ENCODE results near the gene STPG4. TPM values are rescaled to one million over a fixed set of nuclear protein-coding genes. Genes with fewer than 3 reads are reported as not detected.

Gene STPG4
- total RNA-seq, 4 donors from 2014 or later, result not detected

DNA sequence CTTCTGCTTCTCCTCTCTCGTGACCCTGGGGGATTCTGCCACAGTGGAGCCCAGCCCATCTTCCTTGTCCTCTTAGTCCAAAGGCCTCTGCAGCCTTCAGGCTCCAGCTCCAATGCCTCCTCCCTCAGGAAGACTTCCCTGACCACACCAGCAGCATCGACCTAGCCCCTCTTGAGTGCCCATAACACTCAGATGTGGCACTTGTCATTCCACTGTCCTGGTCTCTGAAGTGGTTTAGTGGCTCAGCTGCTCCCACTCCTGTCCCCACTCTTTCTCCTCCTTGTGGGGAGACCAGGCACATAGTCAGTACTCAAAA is 97.5 kb downstream of the STPG4 start:
- WGBS, result 55% methylated on average over 2 of the region's 2 CpGs
- peaks cover 58 to 82% (median 72%) of the 10 kb centered on the region in 4 donors for H3K4me1 ChIP-seq
- intact Hi-C loops (cut with DNase I), result no loop called here
- H3K4me3 ChIP-seq, result no peak overlapping the region
- DNase-seq (ENCODE audit: extremely low spot score), result no peak
- no peak for TF ChIP-seq EP300 (IDR thresholded peaks at IDR 0.05)
- TF ChIP-seq, protein P1, sequence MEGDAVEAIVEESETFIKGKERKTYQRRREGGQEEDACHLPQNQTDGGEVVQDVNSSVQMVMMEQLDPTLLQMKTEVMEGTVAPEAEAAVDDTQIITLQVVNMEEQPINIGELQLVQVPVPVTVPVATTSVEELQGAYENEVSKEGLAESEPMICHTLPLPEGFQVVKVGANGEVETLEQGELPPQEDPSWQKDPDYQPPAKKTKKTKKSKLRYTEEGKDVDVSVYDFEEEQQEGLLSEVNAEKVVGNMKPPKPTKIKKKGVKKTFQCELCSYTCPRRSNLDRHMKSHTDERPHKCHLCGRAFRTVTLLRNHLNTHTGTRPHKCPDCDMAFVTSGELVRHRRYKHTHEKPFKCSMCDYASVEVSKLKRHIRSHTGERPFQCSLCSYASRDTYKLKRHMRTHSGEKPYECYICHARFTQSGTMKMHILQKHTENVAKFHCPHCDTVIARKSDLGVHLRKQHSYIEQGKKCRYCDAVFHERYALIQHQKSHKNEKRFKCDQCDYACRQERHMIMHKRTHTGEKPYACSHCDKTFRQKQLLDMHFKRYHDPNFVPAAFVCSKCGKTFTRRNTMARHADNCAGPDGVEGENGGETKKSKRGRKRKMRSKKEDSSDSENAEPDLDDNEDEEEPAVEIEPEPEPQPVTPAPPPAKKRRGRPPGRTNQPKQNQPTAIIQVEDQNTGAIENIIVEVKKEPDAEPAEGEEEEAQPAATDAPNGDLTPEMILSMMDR (IDR thresholded peaks at IDR 0.05), result no peak
- no peaks in the 10 kb centered on the region for H3K9me3 ChIP-seq
- H3K27me3 ChIP-seq, result no peaks in the 10 kb centered on the region
- peaks cover 0 to 35% (median 19%) of the 10 kb centered on the region in 4 donors for H3K36me3 ChIP-seq
- peak overlapping the region; percentile 79 to 87 (median 84) for H3K27ac ChIP-seq (replicated peaks in 1 of 4)

DNA sequence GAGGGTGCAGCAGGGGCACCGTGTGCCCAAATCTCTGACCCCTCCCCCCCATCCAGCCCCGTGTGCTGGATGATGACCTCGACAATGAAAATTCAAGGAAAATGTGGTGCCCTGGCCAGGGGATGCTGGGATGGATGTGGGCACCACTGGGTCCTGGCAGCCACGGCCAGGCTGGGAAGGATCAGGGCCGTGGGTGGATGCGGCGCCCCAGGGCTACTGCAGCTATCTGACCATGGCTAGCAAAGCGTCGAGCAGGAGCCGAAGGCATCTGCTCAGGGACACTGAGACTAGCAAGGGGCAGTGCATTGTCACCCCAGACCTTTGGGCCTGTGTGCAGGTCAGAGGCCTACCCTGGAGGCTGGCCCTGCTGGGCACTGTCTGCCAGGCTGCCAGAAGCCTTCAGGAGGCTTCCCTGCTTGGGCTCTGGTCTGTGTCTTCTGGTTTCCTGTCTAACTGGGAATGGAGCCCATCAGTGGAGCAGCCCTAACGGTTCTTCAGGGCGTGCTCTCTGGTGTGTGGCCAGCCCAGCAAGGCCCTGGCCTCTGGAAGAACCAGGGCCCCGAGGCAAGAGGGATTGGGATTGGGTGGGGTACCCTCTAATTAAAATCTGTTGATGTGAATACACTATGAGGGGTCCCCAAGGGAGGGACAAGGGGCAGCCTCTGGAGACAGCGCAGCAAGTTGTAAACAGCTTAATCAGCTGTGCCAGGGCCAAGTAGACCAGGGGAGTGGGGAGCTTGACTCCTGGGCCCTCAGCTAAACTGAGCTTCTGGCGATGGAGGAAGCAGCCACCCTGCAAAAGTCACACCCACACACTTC is 98.0 kb downstream of the STPG4 start:
- H3K4me3 ChIP-seq, result no peak overlapping the region
- intact Hi-C loops (cut with DNase I), result no loop called here
- H3K27ac ChIP-seq (replicated peaks in 1 of 4), result peak overlapping the region; percentile 79 to 87 (median 84)
- TF ChIP-seq, protein P1 (IDR thresholded peaks at IDR 0.05), result no peak
- no peak for TF ChIP-seq POLR2A (IDR thresholded peaks at IDR 0.05; ENCODE audit: low read depth)
- TF ChIP-seq POLR2AphosphoS5 (IDR thresholded peaks at IDR 0.05), result no peak
- no peak for TF ChIP-seq EP300 (IDR thresholded peaks at IDR 0.05)
- no peak for DNase-seq (ENCODE audit: extremely low spot score)
- H3K27me3 ChIP-seq, result no peaks in the 10 kb centered on the region
- peaks cover 52 to 77% (median 67%) of the 10 kb centered on the region in 4 donors for H3K4me1 ChIP-seq
- no peaks in the 10 kb centered on the region for H3K9me3 ChIP-seq
- H3K36me3 ChIP-seq, result peaks cover 0 to 40% (median 23%) of the 10 kb centered on the region in 4 donors
- WGBS, result 56% methylated on average over 15 of the region's 15 CpGs

DNA sequence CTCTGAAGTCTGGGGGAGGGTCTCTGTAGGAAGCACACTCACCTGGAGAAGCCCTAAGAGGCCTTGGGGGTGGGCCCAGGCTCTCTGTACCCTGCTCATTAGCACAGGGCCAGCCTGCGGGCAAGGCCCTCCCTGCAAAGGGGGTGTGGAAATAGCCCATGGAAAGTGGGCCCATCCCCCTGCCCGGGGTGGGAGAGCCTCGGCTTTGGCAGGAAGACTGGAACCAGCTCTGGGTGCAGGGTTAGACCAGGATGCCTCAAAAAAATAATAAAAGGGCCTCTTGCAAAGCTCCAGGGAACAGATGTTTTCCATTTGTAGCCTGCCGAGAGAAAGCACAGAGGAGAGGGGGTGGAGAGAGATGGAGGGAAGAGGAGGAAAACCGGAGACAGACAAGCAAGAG is 98.7 kb downstream of the STPG4 start:
- no peak for DNase-seq (ENCODE audit: extremely low spot score)
- Histone ChIP-seq H3K4me1 (peaks cover 49 to 70% (median 60%) of the 10 kb centered on the region in 4 donors), H3K27me3 (no peaks in the 10 kb centered on the region), H3K36me3 (peaks cover 0 to 40% (median 27%) of the 10 kb centered on the region in 4 donors), H3K4me3 (no peak overlapping the region), H3K27ac (replicated peaks in 1 of 4) (peak overlapping the region; percentile 79 to 87 (median 84)), H3K9me3 (no peaks in the 10 kb centered on the region)
- TF ChIP-seq, protein P1 (IDR thresholded peaks at IDR 0.05), result no peak
- TF ChIP-seq POLR2A (IDR thresholded peaks at IDR 0.05; ENCODE audit: low read depth) (no peak), POLR2AphosphoS5 (IDR thresholded peaks at IDR 0.05) (no peak)
- intact Hi-C loops (cut with DNase I), result no loop called here
- 32% methylated on average over 5 of the region's 5 CpGs for WGBS

DNA sequence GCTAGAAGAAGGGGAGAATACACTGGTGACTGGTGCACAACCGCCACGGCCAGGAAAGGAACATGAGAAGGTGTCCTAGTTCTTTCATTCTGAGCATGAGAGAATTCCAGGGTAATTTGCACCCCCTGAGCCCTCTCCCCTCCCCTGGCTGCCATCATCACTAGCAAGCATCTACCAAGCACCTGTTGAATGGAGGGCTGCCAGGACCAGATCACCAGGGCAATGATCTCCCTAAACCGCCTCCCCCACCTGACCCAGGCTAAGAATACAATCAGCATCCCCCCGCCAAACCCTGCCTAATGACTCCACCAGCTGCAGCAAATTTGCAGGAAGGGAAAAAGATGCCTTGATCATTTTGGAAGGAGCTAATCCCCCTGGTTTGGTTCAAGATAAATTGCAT is 100.2 kb downstream of the STPG4 start:
- H3K9me3 ChIP-seq, result no peaks in the 10 kb centered on the region
- peaks cover 53 to 71% (median 62%) of the 10 kb centered on the region in 4 donors for H3K4me1 ChIP-seq
- H3K36me3 ChIP-seq, result peaks cover 3 to 45% (median 31%) of the 10 kb centered on the region in 4 donors
- WGBS, result 100% methylated on average over 4 of the region's 4 CpGs
- no peak for DNase-seq (ENCODE audit: extremely low spot score)
- H3K4me3 ChIP-seq, result no peak overlapping the region
- intact Hi-C loops (cut with DNase I), result no loop called here
- H3K27ac ChIP-seq (replicated peaks in 1 of 4), result peak overlapping the region in 3 of 4 donors; percentile 79 to 85 (median 83)
- TF ChIP-seq POLR2AphosphoS5 (IDR thresholded peaks at IDR 0.05) (no peak), EP300 (IDR thresholded peaks at IDR 0.05) (no peak), POLR2A (IDR thresholded peaks at IDR 0.05; ENCODE audit: low read depth) (no peak)
- TF ChIP-seq, protein P1 (IDR thresholded peaks at IDR 0.05), result no peak
- H3K27me3 ChIP-seq, result no peaks in the 10 kb centered on the region

Data from esophagus muscularis mucosa (tissue), 4 donors.